Stimulated activated CD8-positive, alpha-beta memory T cell treated with anti-CD3 and anti-CD28 coated beads, Interleukin-2, amount 100 ng/mL, for 1 hour (primary cell): ENCODE measurements around the gene SLC20A1.
"Not testable (repeated sequence)": the region's sequence is repeated elsewhere in the genome, so short reads cannot be mapped to it uniquely, and the experiment has no call there.

Experiments
- DNase-seq, 2 donors: peaks; one replicate each; pipeline ENCODE4 v3.0.0-alpha.2; 2020; ENCODE audit warnings: low read depth in 2 of 2

SLC20A1 gene

DNA sequence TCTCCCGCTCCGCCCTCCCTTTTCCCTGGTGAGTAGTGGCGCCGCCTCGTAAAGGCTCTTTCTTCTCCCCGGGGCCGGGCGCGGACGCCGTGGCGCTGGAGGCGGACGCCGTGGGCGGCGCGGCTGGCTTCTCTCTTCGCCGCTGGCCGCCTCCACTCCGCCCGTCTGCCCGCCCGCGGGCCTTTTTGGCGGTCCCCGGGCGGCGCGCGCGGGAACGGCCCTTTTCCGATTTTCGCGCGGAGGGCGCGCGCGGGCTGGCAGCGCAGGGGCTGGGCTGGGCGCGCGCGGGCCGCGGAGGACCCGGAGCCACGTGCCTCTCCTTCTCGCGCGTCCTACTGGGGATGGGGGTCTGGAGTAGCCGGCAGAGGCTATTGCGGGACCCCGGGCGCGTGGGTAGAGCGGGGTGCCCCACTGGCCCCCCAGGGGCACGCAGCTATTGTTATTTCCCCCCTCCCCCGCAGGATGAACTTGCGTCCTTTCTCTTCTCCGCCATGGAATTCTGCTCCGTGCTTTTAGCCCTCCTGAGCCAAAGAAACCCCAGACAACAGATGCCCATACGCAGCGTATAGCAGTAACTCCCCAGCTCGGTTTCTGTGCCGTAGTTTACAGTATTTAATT, 472 bp downstream of the SLC20A1 start:
- DNase-seq: peak in 1 of 2 donors; percentile 27

DNA sequence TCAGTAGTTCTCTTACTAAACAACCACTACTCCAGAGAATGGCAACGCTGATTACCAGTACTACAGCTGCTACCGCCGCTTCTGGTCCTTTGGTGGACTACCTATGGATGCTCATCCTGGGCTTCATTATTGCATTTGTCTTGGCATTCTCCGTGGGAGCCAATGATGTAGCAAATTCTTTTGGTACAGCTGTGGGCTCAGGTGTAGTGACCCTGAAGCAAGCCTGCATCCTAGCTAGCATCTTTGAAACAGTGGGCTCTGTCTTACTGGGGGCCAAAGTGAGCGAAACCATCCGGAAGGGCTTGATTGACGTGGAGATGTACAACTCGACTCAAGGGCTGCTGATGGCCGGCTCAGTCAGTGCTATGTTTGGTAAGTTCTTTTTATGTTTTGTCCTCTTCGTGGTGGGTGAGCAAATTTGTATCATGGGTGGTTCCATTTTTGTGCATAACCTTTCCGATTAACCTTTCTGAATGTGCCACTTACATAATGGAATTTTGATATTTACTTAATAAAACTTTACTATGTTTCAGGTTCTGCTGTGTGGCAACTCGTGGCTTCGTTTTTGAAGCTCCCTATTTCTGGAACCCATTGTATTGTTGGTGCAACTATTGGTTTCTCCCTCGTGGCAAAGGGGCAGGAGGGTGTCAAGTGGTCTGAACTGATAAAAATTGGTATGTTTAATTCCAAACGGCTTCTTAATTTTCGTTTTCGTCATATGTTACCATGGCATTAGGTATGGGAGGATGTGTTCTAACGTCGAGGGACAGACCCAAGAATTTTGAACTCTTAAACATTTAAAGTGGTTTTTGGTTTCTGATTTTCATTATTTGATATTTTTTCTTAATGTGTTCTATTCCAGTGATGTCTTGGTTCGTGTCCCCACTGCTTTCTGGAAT, 1.3 kb downstream of the SLC20A1 start:
- no peak for DNase-seq

DNA sequence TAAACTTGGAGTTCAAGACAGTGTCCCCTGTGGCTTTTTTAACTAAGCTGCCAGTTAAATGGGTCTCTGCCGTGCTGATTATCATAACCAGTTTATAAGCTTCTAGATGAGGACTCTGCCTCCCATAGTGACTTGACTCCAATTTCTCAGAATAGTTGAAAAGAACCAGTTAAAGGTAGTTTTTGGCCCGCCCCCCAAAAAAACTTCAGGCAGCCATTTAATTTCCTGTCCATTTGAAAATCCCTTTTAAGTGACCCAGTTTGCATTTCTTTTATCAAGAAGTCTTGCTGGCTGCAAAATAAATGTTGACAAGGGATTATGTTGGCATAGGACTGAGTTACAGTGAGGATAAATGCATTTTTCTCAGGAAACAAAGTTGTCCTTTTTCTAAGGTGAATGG, 2.3 kb downstream of the SLC20A1 start:
- DNase-seq: no peak

DNA sequence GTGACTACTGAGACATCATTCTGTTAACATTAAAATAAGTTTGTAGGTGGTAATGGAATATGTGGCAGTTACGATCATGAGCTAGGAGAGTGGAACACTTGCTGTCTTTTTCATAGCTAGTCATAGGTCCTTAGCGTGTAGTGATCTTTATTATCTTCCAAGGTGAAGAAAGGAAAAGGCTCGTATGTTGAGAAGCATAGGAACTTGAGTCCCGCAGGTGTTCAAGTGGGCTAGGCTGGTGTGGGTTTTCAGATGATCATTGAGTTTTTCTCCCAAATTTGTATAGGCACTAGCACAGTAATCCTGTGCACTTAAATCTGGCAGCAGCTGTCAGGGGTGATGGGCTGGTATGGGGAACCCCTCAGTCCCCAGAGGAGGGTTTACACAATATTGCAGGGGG, 10.9 kb downstream of the SLC20A1 start:
- no peak for DNase-seq

DNA sequence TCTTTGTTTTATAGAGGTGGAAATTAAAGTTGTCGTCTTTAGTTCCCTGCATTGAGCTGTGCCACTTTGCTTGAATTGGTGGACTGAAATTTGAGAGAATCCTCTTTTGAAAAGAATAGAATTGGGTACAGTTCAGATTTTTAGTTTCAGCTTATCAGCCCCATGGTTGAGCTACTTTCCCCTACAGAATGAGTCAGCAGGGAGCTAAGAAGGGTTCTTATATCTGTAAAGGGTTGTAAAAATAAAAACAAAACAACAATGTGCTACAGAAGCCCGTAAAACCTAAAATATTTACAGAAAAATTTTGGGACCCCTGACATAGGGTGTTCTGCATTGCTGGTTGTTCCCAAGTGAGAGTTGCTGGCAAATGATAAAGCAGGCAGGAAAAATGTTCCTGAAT, 12.6 kb downstream of the SLC20A1 start:
- no peak for DNase-seq

DNA sequence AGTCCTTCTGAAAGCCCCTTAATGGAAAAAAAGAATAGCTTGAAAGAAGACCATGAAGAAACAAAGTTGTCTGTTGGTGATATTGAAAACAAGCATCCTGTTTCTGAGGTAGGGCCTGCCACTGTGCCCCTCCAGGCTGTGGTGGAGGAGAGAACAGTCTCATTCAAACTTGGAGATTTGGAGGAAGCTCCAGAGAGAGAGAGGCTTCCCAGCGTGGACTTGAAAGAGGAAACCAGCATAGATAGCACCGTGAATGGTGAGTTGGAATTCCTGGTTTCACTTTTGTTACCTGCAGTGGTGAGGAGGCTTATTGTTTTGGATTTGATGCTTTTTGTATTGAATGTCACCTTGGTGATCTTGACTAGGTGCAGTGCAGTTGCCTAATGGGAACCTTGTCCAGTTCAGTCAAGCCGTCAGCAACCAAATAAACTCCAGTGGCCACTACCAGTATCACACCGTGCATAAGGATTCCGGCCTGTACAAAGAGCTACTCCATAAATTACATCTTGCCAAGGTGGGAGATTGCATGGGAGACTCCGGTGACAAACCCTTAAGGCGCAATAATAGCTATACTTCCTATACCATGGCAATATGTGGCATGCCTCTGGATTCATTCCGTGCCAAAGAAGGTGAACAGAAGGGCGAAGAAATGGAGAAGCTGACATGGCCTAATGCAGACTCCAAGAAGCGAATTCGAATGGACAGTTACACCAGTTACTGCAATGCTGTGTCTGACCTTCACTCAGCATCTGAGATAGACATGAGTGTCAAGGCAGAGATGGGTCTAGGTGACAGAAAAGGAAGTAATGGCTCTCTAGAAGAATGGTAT, 13.3 kb downstream of the SLC20A1 start:
- DNase-seq: no peak

DNA sequence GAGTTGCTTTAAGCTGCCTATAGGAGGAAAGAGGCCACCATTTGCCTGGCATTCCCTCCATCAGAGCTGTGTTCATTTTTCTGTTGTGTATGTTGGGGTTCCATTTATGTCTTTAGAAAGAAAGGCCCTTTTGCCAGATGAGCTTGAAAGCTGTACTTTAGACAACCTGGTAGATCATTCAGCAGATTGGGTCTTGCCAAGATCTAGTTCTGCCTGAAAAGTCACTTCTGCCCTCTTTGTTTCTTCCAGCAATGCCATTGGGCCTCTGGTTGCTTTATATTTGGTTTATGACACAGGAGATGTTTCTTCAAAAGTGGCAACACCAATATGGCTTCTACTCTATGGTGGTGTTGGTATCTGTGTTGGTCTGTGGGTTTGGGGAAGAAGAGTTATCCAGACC, 14.4 kb downstream of the SLC20A1 start:
- DNase-seq: no peak

DNA sequence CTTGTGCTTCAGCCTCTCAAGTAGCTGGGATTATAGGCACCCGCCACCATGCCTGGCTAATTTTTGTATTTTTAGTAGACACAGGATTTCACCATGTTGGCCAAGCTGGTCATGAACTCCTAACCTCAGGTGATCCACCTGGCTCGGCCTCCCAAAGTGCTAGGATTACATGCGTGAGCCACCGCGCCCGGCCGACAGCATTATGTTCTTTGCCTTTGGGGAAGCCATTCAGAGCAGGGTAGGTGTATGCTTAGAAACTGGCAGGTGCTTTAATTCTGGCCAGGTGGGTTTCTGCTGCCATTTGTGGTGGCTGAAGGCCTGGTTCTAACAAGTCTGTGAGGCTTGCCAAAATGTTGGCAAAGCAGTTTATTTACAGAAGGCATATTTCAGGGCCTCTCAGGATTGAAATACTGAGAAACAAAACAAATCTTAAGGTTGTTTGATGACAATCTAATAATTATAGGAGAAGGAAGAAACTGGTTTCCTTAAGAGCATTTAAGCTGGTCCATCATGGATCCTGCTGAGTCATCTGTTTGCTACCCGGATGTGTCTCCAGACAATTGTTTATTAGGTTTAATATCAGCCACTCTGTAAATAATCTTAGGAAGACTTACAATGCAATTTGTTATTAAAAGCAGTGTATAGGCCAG, 16.0 kb downstream of the SLC20A1 start:
- DNase-seq: no peak

DNA sequence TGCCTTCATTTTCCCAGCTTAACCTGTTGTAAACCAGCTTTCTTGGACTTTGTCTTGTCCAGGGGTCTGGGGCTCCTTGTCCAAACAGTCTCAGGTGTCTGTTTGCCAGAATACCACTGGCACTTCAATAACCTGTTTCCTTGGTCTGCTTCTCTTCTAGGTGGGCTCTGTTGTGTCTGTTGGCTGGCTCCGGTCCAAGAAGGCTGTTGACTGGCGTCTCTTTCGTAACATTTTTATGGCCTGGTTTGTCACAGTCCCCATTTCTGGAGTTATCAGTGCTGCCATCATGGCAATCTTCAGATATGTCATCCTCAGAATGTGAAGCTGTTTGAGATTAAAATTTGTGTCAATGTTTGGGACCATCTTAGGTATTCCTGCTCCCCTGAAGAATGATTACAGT, 17.0 kb downstream of the SLC20A1 start:
- no peak for DNase-seq

DNA sequence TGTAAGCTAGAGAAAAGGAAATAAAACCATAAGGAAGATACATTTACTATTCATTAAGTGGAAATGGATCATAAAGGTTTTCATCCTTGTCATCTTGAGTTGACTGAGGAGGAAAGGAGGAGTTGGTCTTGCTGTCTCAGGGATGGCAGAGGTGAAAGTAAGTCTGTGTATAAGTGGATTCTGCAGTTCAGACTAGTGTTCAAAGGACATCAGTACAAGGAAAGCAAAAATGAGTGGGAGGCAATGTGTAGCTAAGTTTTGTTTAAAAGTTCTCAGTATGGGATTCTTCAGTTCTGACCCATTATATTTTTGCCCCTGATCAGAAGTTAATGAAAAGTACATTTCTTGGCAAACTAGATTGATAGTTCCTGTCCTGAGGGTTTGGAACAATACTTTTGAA, 18.9 kb downstream of the SLC20A1 start:
- DNase-seq: no peak

DNA sequence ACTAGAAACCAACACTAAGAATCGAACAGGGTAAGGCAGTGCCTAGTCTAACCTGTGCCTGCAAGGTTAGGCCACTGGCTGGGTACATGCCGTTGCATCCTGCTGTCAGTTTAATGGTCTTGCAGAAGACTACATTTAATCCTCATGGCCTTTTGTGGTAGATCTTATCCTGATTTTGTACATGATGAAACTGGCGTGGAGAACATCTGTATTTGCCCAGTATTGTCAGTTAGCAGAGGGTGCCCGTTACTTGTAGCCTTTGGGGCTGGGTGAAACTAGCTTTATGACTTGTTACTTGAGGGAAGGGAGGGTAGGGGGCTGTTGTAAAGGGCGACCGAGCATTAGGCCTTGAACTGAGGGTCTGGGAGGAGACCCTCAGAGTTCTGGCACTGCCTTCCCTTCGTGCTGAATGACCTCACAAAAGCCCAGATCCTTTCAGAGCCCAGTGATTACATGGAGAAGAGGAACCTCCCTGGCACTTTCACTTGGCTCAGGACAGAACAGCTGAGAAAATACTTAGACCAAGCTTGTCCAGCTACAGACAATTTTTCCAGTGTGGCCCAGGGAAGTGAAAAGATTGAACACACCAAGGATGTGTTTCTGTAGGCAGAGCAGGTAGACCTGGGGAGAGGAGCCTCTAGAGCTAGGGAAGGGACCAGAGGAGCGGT, 19.5 kb downstream of the SLC20A1 start:
- no peak for DNase-seq

DNA sequence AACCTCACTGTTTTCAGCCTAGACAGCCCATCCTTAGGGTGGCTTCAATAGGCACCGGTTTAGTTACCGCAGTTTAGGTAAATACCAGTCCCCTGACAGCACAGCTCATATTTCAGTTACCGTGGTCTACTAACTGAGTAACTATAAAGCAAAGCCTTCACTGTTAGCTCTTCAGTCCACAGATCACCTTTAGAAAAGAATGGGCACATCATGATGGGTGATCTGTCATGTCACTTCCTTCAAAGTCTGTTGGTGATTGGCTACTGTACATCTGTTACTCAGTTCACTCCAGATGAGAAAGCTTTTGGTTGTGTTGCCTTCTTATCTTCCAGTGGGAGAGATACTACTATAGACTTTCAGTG, 21.0 kb downstream of the SLC20A1 start:
- DNase-seq: no peak

DNA sequence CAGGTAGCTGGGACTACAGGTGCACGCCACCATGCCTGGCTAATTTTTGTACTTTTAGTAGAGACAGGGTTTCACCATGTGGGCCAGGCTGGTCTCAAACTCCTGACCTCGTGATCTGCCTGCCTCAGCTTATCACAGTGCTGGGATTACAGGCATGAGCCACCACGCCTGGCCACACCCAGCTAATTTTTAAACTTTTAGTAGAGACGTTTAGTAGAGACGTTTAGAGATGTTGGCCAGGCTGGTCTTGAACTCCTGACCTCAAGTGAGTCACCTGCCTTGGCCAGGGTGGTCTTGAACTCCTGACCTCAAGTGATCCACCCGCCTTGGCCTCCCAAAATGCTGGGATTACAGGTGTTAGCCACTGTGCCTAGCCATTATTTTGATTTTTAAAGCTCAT, 21.8 kb downstream of the SLC20A1 start:
- not testable (repeated sequence) for DNase-seq

DNA sequence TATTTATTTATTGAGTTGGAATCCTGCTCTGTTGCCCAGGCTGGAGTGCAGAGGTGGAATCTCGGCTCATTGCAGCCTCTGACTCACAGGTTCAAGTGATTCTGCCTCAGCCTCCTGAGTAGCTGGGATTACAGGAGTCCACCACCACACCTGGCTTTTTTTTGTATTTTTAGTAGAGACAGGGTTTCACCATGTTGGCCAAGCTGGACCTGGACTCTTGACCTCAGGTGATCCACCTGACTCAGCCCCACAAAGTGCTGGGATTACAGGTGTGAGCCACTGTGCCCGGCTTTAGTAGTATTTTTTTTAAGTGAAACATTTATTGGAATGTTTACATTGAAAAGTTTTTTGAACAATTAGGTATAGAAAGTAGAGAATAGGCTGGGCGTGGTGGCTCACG, 23.9 kb downstream of the SLC20A1 start:
- no peak for DNase-seq

DNA sequence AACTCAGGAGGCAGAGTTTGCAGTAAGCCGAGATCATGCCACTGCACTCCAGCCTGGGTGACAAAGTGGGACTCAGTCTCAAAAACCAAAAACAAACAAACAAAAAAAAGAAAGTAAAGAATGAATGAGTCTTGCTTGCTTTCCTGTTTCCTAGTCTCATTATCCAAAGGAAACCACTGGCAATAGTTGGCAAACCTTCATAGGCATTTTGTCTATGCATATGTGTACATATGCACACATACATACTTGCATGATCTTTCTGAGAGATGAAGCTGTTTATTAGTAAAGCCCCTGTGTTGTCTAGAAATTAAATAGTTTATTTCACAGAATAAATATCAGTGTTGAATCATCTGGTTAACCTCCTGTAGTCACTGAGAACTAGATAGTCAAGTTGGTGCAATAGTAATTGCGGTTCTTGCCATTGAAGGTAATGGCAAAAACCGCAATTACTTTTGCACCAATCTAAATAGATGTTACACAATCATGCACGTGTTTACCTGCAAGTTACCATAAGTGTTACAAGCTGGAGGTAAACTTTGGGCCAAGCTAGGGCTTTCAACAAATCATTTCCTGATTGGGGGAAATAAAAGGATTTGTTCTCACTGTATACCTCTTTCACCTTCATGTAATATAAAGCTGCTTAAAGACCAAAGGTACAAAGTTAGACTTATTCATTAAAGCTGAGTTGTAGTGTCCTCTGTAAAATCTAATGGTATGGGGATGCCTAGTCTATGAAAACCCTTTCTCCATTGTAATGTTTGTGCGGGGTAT, 24.7 kb downstream of the SLC20A1 start:
- DNase-seq: no peak

DNA sequence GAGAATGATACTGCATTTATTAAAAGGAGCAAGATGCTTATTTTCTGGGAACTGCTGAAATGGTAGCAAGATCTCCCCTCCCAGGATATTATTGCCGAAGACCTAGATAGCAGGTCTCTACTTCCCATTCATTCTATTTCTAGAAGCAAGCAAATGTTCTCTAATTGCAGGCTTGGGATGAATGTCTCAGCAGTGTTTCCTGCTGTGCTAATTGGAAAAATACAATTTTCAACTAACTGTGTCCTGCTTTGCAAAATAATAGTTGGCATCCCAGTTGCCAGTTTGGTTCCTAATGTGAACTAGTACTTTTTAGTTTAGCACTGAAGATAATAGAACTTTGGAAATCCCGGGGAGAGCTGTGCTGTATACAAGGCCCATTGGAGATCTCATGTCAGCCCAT, 26.1 kb downstream of the SLC20A1 start:
- no peak for DNase-seq

DNA sequence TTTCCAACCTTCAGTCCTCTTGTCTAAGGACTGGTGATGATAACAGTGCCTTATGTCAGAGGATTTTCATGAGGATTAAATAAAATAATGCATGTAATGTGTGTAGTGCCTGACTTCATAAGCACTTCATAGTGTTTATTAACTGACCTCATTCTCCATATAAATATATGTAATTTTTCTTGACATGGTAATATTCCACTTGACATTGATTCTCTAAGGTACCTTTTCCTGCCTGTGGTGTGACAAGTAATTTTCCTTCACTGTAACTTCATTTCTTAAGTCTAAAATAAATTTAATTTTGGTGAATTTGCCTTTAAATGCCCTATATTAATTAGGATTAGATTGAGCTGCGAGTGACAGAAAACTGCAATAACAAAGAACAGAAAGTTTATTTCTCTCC, 27.3 kb downstream of the SLC20A1 start:
- no peak for DNase-seq

DNA sequence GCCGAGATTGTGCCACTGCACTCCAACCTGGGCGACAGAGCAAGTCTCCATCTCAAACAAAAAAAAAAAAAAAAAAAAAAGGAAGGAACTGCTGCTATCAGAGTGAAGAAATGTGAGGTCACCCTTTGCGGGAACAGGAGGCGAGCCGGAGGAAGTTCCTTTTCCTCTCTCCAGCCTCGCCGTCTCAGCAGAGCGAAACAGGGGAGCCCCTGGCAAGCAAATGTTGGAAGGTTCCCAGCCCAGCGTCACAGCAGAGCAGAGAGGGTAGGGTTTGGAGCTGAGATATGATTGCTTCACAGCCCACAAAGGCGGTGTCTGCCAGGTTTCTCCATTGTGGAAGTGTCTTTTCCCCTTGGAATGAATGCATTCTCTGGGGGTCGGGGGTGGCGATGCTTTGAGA, 28.5 kb downstream of the SLC20A1 start:
- no peak for DNase-seq

DNA sequence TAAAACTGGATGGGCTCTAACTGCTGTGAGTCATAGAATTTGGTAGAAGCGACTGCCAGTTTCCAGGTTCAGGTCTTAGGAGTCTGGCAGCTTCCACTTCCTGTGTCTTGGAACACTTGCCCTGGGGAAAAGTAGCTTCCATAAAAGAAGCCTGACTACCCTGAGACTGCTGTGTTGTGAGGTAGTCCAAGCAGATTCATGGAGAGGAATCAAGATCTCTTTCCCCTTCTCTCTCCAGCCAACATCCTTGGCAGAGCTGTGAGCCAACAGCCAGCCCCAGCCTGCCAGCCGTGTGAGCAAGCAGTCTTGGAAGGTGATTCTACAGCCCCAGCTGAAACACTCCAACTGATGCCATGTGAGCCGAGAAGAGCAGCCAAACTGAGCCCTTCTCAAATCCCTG, 33.7 kb downstream of the SLC20A1 start:
- DNase-seq: no peak

DNA sequence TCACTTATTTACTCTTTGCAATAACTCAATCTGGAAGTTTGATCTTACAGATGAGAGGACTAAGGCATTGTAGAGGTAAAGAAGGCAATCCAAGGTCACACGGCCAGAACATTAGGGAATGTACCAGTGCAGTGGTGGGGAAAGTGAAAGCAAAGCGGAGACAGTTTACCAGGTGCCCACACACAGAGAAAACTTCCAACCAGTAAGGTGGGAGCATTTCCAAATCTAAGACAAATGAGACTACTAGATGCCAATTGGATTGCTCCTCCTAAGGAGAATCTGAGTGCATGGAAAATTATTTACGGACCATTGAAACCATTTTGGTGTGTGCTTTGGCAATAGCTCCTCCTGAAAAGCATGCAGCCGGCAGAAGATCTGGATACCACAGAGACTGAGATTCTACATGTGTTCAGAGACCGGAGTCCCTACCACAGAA, 34.9 kb downstream of the SLC20A1 start:
- DNase-seq: no peak

DNA sequence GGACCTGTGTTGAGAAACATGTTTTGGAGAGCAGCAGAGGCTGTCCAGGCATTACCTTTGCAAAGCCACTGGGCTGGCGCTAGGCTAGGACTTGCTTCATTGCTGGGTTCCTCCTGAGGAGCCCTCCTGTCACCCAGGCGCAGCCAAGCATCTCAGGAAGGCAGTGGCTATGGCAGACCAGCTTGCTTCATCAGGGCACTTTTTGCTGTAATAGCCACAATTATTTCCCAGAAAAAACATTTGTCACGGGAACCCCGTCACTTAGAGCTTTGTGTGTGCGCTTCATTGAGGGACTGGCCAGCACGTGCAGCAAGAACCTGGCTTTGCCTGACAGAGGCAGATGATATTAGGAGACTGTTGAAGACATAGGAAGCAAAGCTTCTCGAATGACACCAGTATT, 36.4 kb downstream of the SLC20A1 start:
- DNase-seq: no peak
